ENCODE results near the gene ACVR2A.

The ACVR2A gene

DNA sequence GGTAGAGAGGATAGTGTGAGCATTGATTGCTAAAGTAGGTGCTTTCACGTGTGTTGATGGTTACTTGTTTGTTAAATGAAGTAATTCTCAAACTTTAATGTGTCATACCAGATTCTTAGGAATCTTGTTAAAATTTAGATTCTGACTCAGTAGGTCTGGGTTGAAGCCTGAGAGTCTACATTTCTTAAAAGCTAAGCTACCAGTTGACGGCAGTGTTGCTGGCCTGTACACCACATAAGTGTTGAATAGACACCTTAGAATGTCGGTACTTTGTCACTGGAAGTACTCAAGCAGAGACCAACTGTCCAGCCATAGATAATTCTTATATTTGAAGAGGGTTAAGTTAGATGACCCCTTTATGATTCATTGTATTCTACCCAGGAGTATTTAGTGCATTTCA lies 79.8 kb downstream of the ACVR2A start:
- DNase-seq (ENCODE audit: low spot score): no peak

DNA sequence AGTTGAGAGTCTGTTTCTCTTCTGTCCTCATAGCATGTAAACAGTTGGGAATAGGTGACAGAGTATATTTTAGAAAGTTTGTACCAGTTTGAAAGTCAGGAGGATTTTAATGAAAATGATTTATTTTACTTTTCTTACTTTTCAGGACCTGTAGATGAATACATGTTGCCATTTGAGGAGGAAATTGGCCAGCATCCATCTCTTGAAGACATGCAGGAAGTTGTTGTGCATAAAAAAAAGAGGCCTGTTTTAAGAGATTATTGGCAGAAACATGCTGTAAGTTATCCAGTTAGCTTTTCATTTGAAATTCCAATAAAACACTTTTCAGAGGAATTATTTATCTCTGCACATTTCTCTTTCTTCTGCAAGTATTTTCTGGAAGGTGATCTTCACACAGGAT lies 81.1 kb downstream of the ACVR2A start:
- no peak for DNase-seq (ENCODE audit: low spot score)

DNA sequence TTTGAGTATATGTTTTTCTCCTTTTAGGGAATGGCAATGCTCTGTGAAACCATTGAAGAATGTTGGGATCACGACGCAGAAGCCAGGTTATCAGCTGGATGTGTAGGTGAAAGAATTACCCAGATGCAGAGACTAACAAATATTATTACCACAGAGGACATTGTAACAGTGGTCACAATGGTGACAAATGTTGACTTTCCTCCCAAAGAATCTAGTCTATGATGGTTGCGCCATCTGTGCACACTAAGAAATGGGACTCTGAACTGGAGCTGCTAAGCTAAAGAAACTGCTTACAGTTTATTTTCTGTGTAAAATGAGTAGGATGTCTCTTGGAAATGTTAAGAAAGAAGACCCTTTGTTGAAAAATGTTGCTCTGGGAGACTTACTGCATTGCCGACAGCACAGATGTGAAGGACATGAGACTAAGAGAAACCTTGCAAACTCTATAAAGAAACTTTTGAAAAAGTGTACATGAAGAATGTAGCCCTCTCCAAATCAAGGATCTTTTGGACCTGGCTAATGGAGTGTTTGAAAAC lies 82.3 kb downstream of the ACVR2A start:
- DNase-seq (ENCODE audit: low spot score): no peak

DNA sequence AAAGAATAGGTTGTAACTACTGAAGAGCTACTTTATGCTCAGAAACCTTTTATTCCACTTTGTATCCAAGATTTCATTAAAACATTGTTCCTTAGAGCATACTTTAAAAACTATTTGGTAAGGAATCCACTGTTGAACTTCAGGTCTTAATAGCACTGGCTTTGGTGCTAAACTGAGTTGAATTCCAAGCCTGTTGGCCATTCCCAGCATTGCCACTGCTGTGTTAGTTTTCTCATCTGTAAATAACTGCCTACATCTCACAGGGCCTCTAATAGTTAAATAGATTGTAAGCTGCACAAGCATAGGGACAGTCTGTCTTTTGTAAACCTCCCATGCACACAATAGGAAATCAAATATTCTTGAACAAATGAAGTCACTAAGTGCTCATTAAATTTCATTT lies 89.1 kb downstream of the ACVR2A start:
- DNase-seq (ENCODE audit: low spot score): no peak

DNA sequence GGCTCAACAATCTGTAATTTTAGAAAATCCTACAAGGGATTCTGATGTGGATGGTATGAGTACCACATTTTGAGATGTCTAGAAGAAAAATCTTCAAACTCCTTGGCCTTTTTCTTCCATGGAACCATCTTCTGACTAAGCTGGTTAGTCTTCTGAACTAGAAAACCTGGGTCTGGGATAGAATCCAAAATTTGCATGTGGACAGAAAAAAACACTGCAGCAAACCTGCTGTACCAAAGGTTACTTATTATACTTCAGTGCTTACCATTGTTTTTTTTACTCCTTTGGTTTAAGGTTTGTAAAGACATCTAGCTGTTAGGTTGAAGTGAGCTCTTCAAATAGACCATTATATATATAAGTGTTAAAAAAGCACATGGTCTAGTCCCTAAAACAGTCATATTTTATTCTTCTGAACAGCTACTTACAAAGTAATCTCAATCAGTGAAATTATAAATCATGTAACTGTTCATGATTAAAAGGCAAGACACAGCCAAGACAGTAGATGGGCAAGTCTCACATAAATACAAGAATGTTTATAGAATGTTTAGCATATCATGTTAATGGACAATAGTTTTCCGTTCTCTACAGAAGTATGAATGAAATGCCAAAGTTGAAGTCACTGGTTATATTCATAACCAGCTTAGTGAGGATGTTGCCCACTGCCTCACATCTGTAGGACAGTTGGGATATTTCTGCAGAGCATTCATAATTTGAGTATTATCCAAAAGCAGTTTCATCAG lies 90.2 kb downstream of the ACVR2A start:
- DNase-seq (ENCODE audit: low spot score): no peak

DNA sequence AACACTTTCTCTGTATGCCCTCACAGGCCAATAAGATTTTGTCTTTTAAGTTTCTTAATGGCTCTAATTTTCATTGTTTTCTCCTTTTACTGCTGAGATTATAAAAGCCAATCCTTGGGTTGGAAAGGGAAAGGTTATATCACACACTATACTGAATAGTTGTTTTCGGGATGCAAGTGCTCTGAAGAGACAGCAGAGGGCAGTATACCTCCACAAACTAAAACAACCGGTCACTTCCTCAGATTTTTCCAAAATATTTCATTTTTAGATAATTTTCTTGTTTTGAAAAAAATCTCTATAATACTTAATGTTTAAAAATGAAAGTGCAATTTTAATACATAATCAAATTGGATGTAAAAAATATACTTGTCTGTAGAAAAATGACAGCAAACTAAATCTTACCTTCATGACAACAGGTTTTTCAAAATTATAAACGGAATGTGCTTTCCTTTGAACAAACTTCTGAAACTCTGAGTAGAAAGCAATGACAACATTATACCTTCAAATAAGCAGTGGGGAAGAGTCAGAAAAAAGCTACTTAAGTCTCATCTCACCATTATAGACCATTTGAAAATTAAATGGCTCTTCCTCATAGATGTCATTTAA lies 93.0 kb downstream of the ACVR2A start:
- peak; percentile 68 for DNase-seq (ENCODE audit: low spot score)

DNA sequence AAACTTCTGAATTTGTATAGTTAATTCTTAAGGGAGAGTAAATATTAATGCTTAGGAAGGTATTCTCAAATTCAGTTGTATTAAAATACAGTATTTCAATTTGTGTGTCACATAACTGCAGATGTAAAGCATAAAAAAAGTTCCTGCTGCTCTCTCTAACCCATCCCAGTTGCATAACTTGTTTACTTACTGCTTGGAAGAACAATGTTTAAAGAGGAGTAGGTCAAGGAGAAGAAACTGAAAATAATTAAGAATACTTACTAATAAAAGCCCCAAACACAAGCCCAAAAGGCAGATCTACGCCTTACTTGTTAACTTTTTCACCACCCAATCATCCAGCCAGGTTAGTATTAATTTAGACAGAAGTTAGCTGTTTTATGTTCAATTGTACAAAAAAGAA lies 94.5 kb downstream of the ACVR2A start:
- no peak for DNase-seq (ENCODE audit: low spot score)

DNA sequence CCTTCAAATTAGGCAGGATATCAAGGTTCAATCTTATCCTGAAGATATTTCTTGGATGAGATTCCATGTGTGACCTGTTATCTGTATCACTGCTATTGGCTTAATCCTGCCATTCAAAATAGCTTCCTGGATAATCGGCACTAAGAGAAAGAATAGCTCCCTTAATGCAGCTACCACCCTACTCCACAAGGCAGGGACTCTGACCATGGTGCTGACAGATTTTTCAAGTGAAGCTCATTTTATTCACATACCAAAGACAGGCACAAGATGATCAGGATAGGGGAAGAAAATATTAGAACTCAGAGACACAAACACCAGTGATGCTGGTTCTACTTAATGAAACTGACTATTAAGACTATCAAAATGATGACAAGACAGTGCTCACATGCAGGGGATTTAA lies 100.8 kb downstream of the ACVR2A start:
- DNase-seq (ENCODE audit: low spot score): peak; percentile 15

DNA sequence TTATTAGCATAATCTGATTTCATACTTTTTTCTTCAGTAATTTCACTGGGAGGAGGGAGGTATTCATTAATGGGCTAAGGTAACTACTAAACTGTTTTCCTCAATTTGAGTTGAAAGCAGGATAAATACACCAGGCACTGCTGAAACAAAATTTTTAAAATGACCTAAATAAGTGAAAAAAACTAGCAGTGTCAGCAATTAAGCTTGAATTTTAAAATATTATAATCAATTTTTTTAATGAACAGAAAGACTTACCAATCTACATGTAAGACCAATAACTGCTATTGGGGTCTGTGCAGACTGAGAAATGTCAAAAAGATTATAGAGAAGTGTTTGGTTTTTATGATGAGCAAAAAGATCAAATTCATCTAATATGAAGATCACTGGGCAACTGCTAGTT lies 107.3 kb downstream of the ACVR2A start:
- DNase-seq (ENCODE audit: low spot score): no peak

DNA sequence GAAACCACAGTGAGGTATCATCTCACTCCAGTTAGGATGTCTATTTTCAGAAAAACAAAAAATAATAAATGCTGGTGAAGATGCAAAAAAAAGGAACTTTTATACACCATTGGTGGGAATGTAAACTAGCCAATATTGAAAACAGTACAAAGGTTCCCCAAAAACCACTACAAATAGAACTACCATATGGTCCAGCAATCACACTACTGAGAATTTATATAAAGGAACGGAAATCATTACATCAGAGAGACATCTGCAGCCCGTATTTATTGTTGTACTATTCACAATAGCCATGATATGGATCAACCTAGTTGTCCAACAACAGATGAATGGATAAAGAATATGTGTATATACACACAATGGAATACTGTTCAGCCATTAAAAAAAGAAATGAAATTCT lies 123.7 kb downstream of the ACVR2A start:
- no peak for DNase-seq (ENCODE audit: low spot score)

DNA sequence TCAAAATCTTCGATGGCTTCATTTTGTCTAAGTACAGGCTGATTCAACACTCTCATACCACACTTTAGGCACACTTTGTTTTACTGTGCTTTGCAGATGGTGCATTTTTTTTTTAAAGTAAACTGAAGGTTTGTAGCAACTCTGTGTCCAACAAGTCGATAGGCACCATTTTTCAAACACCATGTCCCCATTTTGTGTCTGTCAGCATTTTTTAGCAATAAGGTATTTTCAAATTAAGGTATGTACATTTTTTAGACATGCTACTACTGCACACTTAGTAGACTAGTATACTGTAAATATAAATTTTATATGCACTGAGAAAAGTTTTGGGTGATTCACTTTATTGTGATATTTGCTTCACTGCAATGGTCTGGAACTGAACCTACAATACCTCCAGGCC lies 131.3 kb downstream of the ACVR2A start:
- no peak for DNase-seq (ENCODE audit: low spot score)

DNA sequence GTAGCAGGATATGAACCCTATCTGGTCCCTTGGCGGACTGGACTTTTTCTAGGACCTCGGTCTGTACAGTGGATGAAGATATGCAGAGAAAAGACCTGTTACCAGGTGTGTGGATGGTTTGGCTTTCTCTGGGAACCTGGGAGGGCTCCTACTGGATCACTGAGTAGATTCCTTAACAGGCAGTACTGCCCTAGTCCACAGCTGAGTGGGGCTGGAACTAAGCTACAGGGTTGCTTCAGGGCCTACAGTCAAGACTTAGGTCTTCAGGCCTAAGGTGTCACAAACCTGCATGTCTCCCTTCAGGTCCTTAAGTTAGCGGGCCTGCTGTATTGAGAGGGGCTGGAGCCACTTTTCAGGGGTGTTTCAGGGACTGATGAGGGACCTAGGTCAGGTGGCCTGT lies 132.8 kb downstream of the ACVR2A start:
- DNase-seq (ENCODE audit: low spot score): no peak
